ENCODE measurements around the gene DDIT4L. TPM values are rescaled to one million over a fixed set of nuclear protein-coding genes. Genes with fewer than 3 reads are reported as not detected.
A peak's percentile ranks its signal among the peaks of the same experiment; 100 is the strongest.

Gene DDIT4L
- total and polyA plus RNA-seq, 2 experiments from 2014 or later = 3.4 to 7.0 TPM

GRCh38 chr4:100164808-100165760 is 25.2 kb downstream of the DDIT4L start:
- ATAC-seq (no peak), DNase-seq (ENCODE audit: low spot score) (no peak)
- peak overlapping the region; percentile 70 for H3K27ac Mint-ChIP-seq
- H3K36me3 Mint-ChIP-seq (ENCODE audit: low read depth) = no peaks in the 10 kb centered on the region
- Histone ChIP-seq H3K79me2 (replicated peaks; ENCODE audit: insufficient read depth) (no peaks in the 10 kb centered on the region), H3K4me3 (no peak overlapping the region), H3K4me1 (ENCODE audit: insufficient read depth) (peaks cover 10% of the 10 kb centered on the region), H3K27me3 (ENCODE audit: insufficient read depth) (no peaks in the 10 kb centered on the region), H4K20me1 (replicated peaks; ENCODE audit: insufficient read depth) (no peaks in the 10 kb centered on the region), H3K27ac (ENCODE audit: low read depth) (no peak overlapping the region), H3K9me2 (ENCODE audit: insufficient read depth) (no peaks in the 10 kb centered on the region), H3K4me2 (peak overlapping the region; percentile 30; the same call in 1 of the 2 replicates), H2AFZ (peak overlapping the region; percentile 33; the same call in 1 of the 2 replicates), H3F3A (replicated peaks; ENCODE audit: low read depth) (no peaks in the 10 kb centered on the region), H3K36me3 (ENCODE audit: insufficient read depth) (no peaks in the 10 kb centered on the region)
- peaks cover 3% of the 10 kb centered on the region for H3K27me3 Mint-ChIP-seq (ENCODE audit: insufficient read depth, low read depth, poor library complexity)
- H3K4me3 Mint-ChIP-seq = no peak overlapping the region
- H3K4me1 Mint-ChIP-seq = peaks cover 15% of the 10 kb centered on the region; the same call in 2 of the 3 replicates
- H3K9me3 Mint-ChIP-seq = peaks cover 5% of the 10 kb centered on the region; the same call in 2 of the 3 replicates
- no peak for TF ChIP-seq CTCF (conservative IDR thresholded peaks at IDR 0.05; ENCODE audit: low read depth in 2 of 2)
- no peak for TF ChIP-seq POLR2AphosphoS5 (IDR thresholded peaks at IDR 0.05; ENCODE audit: low read depth)
- TF ChIP-seq CREB1 (CRISPR knock-in tag; IDR thresholded peaks at IDR 0.05; ENCODE audit: low read depth) = no peak
- no peak for TF ChIP-seq ZNF114 (CRISPR knock-in tag; IDR thresholded peaks at IDR 0.05)
- no peak for TF ChIP-seq STAT1 (IDR thresholded peaks at IDR 0.05; ENCODE audit: unreplicated experiment)
- no peak for TF ChIP-seq ETS1 (IDR thresholded peaks at IDR 0.05)
- TF ChIP-seq EZH2phosphoT487 (IDR thresholded peaks at IDR 0.05; ENCODE audit: unreplicated experiment) = no peak
- TF ChIP-seq ZNF331 (CRISPR knock-in tag; IDR thresholded peaks at IDR 0.05; ENCODE audit: low read depth) = no peak
- TF ChIP-seq JUNB (IDR thresholded peaks at IDR 0.05; ENCODE audit: unreplicated experiment) = no peak
- TF ChIP-seq NANOG (IDR thresholded peaks at IDR 0.05; ENCODE audit: borderline replicate concordance) = no peak
- TF ChIP-seq ZNF462 (CRISPR knock-in tag; IDR thresholded peaks at IDR 0.05) = no peak
- TF ChIP-seq REST (IDR thresholded peaks at IDR 0.05; ENCODE audit: unreplicated experiment) = no peak
- TF ChIP-seq EZH2 (IDR thresholded peaks at IDR 0.05; ENCODE audit: low read depth, unreplicated experiment) = no peak
